Stimulated activated CD4-positive, alpha-beta T cell treated with anti-CD3 and anti-CD28 coated beads, Interleukin-12 subunit alpha, Interleukin-12 subunit beta, amount 100 ng/mL, for 48 hours (primary cell): ENCODE measurements around the gene CRISP1.
"Not testable (repeated sequence)": the region's sequence is repeated elsewhere in the genome, so short reads cannot be mapped to it uniquely, and the experiment has no call there.

ENCODE experiments used
- DNase-seq, 3 donors: peaks; one replicate each; pipeline ENCODE4 v3.0.0-alpha.2; 2020; ENCODE audit warnings: low read depth in 2 of 3, low spot score in 1 of 3

The CRISP1 gene, protein sequence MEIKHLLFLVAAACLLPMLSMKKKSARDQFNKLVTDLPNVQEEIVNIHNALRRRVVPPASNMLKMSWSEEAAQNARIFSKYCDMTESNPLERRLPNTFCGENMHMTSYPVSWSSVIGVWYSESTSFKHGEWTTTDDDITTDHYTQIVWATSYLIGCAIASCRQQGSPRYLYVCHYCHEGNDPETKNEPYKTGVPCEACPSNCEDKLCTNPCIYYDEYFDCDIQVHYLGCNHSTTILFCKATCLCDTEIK

DNA sequence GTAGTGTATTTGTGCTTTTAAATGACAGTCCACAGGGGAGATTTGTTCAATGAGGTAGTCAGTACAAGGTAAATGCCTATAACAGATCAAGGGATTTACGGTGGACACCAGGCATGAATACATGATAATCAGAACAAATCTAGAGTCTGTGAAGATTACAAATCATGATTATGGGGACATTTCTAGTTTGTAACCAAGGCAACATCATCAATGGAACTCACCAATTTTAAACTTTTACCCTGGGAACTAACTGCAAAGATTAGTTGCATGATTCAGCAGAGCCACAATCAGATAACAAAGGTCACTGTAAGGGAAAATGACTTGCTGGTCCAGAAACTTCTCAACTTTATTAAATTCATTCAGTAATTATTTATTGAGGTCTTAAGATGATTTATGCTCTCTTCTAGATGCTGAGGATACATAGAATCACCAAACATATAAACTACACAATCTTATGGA lies at the start of gene CRISP1:
Gene CRISP1, minus strand, starts transcription at position 51 of the 459 bp plus-strand sequence. CDS start 9,135 bp downstream, outside the sequence.
- DNase-seq = no peak

DNA sequence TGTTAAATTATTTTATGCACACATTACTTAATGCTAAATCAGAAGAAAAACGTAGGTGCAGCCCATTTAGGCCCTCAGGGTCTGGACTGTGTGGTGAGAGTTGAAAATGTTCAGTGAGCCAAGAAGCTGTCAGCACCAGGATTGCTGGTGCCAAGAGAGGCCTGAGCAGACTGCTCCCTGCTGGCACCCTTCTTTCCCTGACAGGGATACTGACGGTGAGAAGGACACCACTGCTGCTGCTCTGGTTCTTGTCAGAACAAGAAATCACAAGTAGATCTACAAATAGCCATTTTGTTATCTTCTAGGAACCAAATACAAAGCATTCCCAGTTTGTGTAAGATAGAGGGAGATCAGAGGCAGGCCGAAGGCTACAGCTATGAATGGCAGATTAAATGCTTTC lies 48.7 kb upstream of the CRISP1 start:
- no peak for DNase-seq

DNA sequence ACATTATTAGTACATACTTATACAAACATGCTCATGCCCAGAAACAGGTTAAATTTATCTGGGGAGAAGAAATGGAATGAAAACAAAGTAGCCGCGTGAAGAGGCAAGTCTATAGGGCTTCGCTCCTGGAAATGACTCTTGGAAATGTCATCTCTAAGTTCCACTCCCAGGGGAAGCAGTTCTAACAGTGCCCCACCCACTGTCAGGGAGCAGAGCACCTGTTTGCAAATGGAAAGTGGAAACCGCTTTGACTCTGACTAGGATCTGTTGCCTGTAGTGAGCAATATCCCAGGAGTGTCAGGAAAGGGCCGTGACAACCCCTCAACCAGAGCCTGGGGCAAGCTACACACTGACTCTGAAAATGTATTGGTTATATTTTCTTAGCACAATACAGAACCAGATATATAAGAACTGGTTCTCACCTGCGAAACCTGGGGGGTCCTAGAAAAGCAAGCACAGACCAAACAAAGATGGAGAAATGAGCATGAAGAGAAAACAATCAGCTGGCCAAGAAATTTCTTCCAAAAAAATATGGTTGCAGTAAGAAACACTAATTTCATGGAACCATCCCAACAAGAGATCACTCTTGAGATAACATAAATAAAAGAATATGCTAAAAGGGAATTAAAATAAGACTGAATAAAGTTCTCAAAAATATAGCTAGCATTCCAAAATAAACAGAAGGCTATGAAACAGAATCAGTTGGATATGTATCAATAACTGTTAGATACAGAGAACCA lies 47.5 kb upstream of the CRISP1 start:
- DNase-seq = no peak

DNA sequence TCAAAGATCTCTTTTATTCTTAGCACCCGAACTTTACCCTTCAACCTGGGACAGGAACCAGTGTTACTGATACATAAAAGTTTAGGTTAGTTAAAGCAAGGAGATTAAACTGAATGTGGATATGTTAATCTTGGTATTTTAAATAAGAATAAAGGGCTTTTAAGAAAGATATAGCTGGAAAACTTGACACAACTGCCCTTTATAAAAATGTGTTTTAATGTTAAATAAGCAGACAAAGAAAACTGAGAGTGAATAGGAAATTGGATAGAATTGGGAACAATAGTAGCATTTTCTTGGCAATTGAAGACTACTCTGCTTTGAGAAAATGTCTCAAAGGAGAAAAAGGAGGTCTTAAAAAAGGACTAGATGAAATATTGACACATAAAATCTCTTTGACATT lies 45.9 kb upstream of the CRISP1 start:
- no peak for DNase-seq

DNA sequence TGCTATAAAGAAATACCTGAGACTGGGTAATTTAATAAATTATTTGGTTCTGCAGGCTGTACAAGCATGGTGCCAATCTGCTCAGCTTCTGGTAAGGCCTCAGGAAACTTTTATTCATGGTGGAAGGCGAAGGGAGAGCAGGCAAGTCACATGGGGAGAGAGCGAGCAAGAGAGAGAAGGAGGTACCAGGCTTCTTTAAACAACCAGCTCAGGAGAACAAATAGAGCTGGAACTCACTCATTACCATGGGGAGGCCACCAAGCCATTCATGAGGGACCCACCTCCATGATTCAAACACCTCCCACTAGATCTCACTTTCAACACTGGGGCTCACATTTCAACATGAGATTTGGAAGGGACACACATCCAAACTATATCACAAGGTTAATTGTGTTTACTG lies 44.9 kb upstream of the CRISP1 start:
- DNase-seq = no peak

DNA sequence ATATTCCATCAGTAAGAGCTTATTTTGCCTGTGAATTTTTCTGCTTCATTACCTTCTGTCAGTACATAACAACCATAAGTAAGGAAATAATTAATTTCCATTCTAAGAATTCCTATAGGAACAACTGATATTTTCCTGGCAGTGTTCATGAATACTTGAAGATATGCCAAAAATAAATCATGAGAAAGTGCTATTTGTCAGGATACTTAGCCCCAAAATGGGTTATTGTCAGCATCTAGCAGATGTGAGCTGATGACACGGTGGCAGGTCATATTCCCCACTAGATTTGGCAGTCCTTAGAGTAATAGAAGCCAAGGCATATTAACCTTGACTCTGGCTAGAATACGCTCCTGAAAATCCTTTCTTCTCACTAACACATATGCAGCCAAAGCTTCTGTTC lies 43.2 kb upstream of the CRISP1 start:
- no peak for DNase-seq

DNA sequence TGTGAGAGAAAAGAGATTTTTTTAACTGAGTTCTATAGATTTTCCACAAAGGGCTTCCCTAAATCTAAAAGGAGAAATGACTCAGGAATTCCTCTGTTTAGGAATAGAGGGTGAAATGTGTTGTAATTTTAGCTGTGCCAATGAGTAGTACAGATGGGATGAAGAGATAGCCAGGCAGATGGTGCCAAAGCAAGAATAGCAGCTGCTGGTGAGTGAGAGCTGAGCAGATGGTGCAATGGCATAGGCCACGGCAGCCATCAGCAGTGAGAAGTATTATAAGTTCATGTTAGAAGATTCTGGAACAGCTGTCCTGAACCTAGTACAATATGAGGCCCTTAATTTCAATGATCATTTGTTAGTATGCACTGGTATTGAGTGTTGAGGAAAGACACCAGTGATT lies 40.2 kb upstream of the CRISP1 start:
- no peak for DNase-seq

DNA sequence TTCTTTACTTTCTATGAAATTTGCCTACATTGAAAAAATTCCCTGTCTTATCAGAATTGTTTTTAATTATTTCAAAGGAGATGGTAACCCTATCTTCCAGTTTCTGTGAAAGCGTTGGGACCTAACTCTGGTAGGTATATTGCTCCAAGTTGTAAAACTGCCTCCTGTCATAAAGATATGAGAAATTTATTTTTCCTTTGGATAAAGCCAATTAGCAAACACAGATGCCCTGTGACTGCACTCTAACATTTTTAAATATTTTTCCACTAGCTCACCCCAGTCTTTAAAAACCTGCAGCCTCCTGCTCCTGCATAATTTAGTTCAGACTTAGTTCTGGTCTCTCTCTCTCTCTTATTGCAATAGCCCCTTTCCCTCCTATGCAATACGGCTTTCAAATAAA lies 39.0 kb upstream of the CRISP1 start:
- DNase-seq = no peak

DNA sequence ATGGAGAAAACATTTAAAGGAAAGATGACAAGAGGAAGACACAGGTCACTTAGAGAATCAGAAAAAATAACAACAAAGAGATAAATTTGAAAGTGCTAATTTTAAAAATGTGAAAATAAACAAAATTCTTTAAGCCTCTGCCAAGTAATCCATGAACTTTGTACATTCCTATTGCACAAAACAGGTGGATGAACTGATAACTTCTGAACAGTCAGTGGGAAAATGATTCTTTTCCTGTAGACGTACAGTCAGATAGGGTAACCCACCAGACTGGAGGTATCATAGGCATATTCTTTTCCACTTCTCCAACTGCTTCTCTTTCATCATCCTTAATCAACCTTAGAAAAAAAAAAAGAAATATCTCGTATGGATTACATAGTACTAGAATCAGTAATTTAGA lies 36.5 kb upstream of the CRISP1 start:
- DNase-seq = no peak

DNA sequence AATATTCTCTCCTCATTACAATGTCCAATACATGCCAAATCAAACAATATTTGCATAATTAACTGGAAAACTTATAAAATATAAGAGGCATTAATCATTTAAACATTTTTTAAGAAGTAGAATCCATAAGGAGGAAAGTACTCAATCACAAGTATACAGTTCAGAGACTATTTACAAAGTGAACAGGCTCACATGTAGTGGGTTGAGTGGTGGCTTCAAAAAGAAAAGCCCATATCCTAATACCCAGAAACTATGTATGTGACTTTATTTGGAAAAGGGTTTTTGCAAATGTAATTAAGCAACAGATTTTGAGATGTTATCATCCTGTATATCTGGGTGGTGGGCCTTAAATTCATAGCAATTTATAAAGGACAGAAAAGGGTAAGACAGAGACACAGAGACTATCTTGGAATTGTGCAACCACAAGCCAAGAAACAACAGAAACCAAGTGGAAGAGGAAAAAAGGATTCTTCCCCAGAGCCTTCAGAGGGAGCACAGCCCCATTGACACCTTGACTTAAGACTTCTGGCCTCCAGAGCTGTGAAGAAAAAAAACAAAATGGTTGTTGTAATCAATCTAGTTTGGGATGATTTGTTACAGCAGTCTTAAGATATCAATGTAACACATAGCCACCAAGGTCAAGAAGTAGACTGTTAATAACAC lies 32.7 kb upstream of the CRISP1 start:
- no peak for DNase-seq

DNA sequence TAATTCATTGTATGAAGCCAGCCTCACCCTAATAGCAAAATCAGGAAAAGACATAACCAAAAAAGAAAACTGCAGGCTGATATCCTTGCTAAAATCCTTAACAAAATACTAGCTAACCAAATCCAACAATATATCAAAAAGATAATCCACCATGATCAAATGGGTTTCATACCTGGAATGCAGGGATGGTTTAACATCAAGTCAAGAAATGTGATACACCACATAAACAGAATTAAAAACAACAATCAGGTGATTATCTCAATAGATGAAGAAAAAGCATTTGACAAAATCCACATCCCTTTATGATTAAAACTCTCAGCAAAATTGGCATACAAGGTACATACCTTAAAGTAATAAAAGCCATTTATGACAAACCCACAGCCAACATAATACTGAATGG lies 29.2 kb upstream of the CRISP1 start:
- not testable (repeated sequence) for DNase-seq

DNA sequence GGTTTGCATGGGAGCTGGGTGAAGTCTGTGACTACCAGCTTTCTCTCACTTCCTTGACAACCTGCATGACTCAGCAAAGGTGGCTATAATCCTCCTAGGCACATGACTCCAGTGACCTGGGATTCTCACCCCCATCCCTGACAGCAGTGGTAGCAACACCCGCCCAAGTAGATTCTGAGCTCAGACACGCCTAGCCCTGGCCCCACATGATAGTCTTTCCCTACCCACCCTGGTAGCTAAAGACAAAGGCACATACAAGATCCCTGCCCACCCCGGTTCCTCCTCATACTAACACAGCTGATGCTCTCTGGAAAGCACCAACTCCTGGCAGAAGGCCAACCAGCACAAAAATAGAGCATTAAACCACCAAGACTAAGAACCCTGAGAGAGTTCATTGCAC lies 25.9 kb upstream of the CRISP1 start:
- no peak for DNase-seq

DNA sequence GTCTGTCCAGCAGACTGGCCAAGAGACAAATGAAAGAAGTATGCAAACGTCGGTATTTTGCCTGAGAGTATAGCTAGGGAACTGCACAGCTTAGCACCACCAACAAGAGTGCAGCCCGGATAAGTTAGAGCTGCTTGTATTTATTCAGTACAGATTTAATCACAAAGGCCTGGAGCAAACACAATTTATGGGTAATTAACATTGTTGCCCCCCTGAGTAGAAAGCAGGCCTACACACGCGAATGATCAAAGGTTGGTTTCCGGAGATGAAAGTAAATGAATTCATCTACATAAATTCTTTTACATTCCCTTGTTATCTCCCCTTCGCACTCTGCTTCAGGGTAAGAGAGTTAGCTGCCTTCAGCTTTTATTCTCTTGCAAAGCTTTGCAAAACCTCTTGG lies 24.7 kb upstream of the CRISP1 start:
- no peak for DNase-seq

DNA sequence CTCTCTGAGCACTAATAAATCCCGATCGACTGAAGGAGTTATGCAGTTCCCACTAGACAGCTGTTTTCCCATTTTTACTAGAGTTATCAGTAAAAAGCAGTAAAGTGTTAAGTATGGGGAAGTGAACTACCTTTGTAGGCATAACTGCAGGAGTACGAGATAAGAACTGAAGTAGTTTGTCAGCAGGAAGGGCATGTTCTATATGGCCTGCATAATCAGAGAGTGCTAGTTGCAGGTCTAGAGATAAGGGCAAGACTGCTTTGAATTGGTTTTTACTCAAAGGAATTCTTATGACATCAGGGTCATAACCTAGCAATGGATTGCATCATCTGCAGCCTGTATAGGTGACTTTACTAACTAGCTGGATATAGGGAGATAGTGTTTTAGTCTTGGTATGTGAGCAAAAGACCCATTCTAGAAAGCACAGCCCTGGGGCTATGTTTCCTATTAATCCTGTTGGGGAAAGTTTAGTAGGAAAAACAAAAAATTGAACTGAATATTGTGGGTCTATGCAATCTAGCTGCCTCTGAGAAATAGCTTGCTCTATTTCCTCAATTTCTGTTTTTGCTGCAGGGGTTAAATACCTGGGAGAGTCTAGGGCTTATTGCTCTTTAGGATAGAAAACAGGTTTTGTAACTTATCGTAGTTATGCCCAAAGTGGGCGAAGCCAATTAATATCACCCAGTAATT lies 22.6 kb upstream of the CRISP1 start:
- no peak for DNase-seq

DNA sequence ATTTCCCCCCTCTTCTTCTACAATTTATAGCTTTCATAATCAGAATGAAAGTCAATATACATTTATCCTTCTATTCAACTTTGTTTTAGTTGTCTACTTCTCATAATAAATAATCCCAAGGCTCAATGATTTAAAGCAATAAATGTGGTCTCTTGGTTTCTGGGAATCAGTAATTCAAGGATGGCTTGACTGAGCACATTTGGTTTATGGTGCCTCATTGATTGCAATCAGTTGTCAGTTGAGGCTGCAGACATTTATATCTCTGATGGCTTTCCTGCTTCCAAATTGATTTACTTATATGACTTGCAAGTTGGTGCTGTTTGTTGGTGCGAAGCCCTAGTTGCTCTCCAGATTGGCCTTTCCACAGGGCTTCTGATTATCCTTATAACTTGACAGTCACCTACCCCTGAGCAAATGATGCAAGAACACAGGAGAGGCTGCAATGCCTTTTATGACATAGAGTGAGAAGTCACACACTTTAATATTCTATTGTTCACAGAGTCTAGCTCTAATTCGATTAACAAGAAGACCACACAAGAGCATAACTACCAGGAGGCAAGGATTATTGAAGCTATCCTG lies 2.7 kb upstream of the CRISP1 start:
- no peak for DNase-seq

DNA sequence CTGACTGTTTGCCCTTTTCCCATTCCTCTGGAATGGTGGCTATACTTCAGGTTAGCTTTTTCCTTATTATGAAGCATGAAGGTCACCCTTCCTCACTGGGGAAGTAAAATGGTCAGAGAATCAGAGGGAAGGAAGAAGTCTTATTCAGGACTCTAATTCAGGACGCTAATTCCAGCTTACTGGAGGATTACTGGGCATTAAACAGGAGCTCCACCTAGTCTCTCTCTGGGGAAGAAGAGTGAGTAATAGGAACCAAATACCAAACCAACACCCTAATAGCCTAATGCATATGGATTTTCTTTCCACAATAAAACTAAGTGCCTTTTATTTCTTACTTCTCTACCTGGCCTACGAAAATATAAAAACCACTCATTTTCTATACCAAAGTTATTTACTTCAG lies 10.1 kb downstream of the CRISP1 start:
- no peak for DNase-seq

DNA sequence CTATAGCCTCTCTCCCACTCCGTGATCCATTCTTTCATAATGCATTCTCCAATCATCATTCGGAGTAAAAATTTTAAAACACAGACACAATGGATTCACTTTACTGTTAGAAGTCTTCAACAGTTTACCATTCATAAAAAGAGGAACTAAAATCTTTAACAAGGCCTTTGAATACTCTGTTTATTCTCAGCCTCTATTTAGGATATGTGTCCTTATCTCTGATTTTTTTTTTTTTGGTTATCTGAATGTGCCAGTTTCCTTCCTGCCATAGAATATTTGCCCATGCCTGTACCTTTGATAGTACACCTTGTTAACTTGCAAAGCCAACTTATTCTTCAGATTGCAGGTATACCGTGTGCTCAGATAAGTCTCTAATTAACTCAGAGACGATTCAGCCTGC lies 11.1 kb downstream of the CRISP1 start:
- DNase-seq = no peak

DNA sequence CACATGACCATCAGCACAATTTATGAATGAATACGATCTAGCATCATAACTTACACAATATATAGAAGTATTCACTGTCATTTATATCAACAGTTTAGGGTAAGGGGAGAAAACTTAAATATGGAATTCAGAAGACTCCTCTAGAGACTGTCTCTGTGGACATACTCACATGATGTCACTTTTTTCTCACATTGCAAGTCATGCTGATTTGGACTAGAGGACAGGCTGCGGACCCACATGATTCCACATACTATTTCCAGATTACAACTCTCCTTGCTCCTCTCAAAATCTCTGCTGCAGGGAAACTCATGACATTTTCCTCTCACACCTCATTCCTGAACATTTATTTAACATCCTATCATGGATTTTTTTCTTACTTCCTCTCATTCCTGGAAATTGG lies 13.4 kb downstream of the CRISP1 start:
- no peak for DNase-seq

DNA sequence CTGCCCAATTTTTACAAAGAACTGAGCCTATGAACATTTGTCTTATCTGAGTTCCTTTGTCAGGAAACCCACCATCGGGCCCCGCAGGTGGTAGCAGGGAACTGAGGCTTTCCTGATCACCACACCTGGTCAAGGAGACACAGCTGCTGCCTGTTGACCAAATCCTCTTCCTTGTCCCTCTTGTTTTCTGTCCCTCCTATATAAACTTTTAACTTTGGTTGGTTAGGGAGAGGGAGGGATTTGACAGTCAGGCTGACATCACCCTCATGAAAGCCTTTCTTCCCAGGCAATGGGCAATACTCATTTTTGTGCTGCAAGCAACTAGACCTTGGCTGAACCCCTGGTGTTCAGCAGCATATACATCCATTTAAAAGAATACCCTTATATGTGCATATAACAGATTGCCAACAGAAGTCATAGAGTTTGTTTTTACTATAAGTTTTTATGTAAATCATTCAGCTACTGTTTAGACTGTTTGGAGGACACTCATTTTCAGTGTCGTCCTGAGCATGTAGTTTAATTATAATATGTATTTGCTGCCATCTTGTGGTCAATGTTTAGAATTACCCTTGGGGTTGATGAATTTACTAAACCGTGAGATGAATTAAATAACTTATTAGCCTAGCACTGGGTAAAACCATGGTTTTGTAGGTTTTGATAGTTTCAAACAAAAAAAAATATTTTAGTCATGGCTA lies 17.0 kb downstream of the CRISP1 start:
- DNase-seq = no peak

DNA sequence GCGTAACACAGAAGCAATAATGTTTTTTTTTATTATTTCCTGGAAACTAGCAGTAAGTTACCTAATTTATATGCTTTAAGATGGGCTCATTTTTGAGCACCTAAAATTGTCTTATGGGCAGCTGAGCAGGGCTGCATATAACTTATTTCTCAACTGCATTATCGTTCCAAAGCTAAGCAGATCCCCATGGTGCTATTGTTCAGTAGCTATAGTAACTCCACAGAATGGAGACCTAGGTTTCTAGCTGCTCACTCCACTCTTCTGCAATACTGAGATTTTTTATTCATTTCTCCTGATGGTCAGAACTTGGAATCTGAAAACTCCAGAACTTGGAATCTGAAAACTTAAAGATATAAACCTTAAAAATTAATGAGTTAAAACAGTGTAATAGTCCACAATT lies 18.7 kb downstream of the CRISP1 start:
- no peak for DNase-seq

DNA sequence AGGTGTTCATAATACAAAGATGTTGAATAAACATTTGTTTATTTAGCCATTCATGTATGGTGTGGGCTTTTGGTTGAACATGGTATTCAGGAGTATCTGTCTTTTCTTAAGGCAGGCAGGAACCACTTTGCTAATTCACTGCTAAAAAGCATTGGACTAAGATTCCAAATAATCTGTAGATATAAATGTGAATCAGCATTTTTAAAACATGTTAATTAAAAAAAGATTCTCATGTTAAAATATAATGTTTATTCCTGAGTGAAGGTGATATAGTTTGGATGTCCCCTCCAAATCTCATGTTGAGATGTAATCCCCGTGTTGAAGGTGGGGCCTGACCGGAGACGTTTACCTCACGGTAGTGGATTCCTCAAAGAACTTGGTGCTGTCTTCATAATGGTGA lies 19.3 kb downstream of the CRISP1 start:
- DNase-seq = no peak
